Effector memory CD8-positive, alpha-beta T cell (primary cell): ENCODE measurements around the gene GATA5.

Experiments used
- ATAC-seq: fragments of 150-1000 bp; cut with Tn5 transposase; replicated peaks from 2 replicates; pipeline ENCODE4 v1.10.0; 2021; ENCODE audit warnings: mild to moderate bottlenecking, moderate library complexity
- DNase-seq, 3 experiments: peaks; one replicate each; pipeline ENCODE4 v3.0.0; 2021
- H3K27ac Mint-ChIP-seq, 2 donors: one replicate each; pipeline ENCODE4 v1.8.0; 2022; ENCODE audit warnings: mild to moderate bottlenecking in 2 of 2, mixed read lengths in 2 of 2, moderate library complexity in 2 of 2
- H3K27me3 Mint-ChIP-seq, 2 donors: one replicate each; pipeline ENCODE4 v1.8.0; 2022; ENCODE audit warnings: mixed read lengths in 2 of 2
- H3K36me3 Mint-ChIP-seq: one replicate; pipeline ENCODE4 v1.8.0; 2022; ENCODE audit warnings: mild to moderate bottlenecking, moderate library complexity, mixed read lengths; ENCODE audit not compliant: insufficient read depth
- H3K4me1 Mint-ChIP-seq, 2 donors: one replicate each; pipeline ENCODE4 v1.8.0; 2022; ENCODE audit warnings: low read depth in 2 of 2, mixed read lengths in 2 of 2
- H3K4me3 Mint-ChIP-seq, 2 donors: one replicate each; pipeline ENCODE4 v1.8.0; 2022; ENCODE audit warnings: mild to moderate bottlenecking in 2 of 2, mixed read lengths in 2 of 2, moderate library complexity in 2 of 2
- H3K9me3 Mint-ChIP-seq, 2 donors: one replicate each; pipeline ENCODE4 v1.8.0; 2022; ENCODE audit warnings: mixed read lengths in 2 of 2

GATA5 gene

DNA sequence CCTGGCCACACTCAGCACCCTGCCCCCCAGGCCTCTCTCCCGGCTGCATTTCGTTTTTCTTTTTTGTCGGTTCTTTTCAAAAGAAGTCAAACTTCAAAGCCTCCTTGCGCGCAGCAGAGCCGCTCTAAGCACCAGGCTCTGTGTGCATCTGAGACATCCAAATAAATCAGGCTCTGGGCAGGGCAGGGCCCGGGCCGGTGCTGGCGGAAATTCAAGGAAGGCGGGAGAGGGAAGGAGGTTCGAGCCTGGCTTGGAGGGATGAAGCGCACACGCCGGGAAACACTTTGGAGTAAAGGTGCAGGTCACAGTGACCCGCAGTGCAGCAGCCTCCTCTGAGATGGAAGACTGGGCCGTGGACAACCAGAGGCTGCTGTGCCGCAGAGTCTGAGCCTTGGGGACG is 5.8 kb downstream of the GATA5 start:
- Mint-ChIP-seq H3K4me1 (no peaks in the 10 kb centered on the region), H3K27me3 (peaks cover 22 to 50% of the 10 kb centered on the region in 2 donors), H3K36me3 (no peaks in the 10 kb centered on the region), H3K4me3 (no peak overlapping the region), H3K27ac (no peak overlapping the region), H3K9me3 (no peaks in the 10 kb centered on the region)
- DNase-seq (no peak), ATAC-seq (no peak)

DNA sequence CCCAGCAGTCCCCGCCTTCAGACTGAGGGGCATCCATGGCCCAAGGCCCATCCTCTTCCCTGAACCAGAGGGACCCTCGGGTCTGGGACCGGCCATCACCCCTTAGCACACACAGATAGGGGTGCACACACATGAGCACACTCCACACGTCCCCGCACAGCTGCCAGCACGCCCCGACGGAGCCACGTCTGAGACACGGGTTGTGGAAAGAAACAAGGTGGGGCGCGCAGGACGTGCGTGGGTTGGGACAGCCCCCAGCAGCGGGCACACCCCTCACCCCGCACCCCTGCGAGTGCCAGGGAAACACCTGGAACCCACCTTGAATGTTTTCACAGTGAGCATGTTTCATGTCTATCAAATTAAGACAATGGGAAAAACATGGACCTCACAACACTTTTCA is 6.4 kb downstream of the GATA5 start:
- Mint-ChIP-seq H3K36me3 (no peaks in the 10 kb centered on the region), H3K4me3 (no peak overlapping the region), H3K27me3 (peaks cover 22 to 50% of the 10 kb centered on the region in 2 donors), H3K9me3 (no peaks in the 10 kb centered on the region), H3K27ac (no peak overlapping the region), H3K4me1 (no peaks in the 10 kb centered on the region)
- DNase-seq (no peak), ATAC-seq (no peak)

DNA sequence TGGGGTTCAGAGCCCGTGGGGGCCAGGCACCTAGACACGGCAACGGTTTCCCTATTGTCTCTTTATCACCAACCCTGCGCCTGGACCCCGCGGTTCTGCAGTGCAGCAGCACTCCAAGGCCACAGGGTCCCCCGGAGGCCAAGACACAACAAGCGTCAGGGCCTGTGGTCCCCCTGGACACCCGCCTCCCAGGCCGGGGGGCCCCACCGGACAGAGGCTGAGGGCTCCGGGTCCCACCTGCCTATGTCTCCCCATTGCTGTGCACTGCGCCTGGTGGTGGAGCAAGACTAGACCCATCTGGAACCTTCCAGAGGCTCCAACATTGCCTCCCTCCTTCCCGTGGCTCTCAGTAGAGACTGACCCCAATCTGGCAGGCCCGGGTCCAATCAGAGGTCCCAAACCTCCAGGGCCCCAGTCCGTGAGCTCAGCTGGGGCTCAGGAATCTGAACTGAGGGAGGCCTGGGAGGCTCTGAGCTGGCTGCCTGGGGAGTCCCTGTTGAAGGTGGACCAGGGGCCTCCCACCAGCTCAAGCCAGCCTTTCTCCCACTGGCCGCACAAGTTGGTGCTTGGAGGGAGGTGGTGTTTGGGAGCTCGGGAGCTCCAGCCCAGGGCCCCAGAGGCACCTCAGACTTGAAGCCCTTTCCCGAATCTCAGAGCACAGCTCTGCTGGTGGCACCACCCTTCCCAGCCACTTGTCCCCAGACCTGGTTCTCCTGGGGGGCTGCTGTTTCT is 8.8 kb downstream of the GATA5 start:
- Mint-ChIP-seq H3K27me3 (peaks cover 13 to 38% of the 10 kb centered on the region in 2 donors), H3K27ac (no peak overlapping the region), H3K4me3 (no peak overlapping the region), H3K36me3 (no peaks in the 10 kb centered on the region), H3K9me3 (no peaks in the 10 kb centered on the region), H3K4me1 (no peaks in the 10 kb centered on the region)
- ATAC-seq (no peak), DNase-seq (no peak)

DNA sequence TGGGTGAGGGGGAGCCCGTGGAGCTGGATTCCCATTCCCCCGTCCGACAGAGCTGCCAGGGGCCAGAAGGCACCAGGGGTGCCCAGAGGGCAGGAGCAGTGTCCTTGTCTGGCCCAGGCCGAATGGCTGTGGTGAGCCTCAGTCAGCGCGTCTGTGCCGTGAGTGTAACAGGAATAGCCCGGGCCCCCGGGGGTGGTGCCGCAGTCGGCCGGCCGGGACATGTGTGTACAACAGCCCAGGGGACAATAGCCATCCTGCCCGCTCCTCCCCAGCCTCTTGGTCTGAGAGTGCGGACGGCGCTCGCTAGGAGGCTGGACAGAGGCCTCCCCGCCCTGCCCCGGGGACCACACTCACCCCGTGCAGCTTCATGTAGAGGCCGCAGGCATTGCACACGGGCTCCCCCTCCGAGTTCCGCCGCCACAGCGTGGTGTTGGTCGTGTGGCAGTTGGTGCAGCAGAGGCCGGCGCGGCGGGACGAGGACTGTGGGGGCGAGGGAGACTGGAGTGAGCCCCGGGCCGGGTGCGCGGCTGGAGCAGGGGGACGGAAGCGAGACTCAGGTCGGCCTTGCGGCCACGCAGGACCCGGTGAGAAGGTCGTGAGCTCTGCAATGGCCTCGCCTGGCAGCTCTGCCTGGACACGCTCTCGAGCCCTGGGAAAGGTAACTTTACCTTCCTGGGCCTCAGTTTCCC is 9.6 kb downstream of the GATA5 start:
- peaks cover 9 to 33% of the 10 kb centered on the region in 2 donors for H3K27me3 Mint-ChIP-seq
- H3K9me3 Mint-ChIP-seq: no peaks in the 10 kb centered on the region
- DNase-seq (no peak), ATAC-seq (no peak)
- no peak overlapping the region for H3K27ac Mint-ChIP-seq
- no peak overlapping the region for H3K4me3 Mint-ChIP-seq
- H3K36me3 Mint-ChIP-seq: no peaks in the 10 kb centered on the region
- no peaks in the 10 kb centered on the region for H3K4me1 Mint-ChIP-seq

DNA sequence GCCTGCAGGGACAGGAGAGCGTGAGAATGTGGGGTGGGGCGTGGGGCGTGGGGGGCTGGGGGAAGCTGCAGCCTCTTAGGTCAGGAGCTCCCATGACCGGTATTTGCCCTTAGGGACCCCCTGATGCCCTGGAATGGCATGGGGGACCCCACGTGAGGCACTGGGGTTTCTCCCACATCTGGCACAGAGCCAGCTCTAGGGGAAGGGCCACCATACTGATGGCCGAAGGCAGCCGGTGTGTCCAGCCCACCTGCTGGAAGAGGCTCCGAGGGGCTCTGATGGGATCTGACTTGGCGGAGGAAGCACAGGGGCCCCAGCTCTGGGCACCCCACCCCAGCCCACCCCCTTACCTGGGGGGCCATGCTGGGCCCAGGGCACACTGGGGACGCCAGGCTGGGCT is 10.8 kb downstream of the GATA5 start:
- no peaks in the 10 kb centered on the region for H3K9me3 Mint-ChIP-seq
- H3K4me1 Mint-ChIP-seq: no peaks in the 10 kb centered on the region
- H3K27me3 Mint-ChIP-seq: peaks cover 4 to 26% of the 10 kb centered on the region in 2 donors
- H3K4me3 Mint-ChIP-seq: no peak overlapping the region
- DNase-seq (no peak), ATAC-seq (no peak)
- no peak overlapping the region for H3K27ac Mint-ChIP-seq
- no peaks in the 10 kb centered on the region for H3K36me3 Mint-ChIP-seq

DNA sequence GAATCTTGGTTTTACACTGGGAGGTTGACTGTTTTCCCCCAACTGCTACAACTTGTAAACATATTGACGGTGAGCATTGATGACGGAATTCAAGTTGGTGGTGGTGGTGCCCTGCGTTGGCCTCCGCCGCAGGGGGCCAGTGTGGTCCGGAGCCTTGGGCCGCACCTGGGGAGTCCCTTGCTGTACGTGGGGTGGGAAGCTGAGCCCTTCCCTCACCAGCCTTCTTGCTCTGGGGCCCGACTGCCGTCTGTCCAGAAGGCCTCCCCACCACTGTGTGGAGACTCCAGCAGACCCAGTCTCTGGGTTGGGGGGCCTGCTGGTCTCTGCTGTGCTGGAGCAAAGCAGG is 11.4 kb downstream of the GATA5 start:
- no peaks in the 10 kb centered on the region for H3K9me3 Mint-ChIP-seq
- no peak overlapping the region for H3K27ac Mint-ChIP-seq
- ATAC-seq: no peak
- DNase-seq: no peak
- H3K4me1 Mint-ChIP-seq: no peaks in the 10 kb centered on the region
- peaks cover 0 to 26% of the 10 kb centered on the region in 2 donors for H3K27me3 Mint-ChIP-seq
- no peak overlapping the region for H3K4me3 Mint-ChIP-seq
- no peaks in the 10 kb centered on the region for H3K36me3 Mint-ChIP-seq

DNA sequence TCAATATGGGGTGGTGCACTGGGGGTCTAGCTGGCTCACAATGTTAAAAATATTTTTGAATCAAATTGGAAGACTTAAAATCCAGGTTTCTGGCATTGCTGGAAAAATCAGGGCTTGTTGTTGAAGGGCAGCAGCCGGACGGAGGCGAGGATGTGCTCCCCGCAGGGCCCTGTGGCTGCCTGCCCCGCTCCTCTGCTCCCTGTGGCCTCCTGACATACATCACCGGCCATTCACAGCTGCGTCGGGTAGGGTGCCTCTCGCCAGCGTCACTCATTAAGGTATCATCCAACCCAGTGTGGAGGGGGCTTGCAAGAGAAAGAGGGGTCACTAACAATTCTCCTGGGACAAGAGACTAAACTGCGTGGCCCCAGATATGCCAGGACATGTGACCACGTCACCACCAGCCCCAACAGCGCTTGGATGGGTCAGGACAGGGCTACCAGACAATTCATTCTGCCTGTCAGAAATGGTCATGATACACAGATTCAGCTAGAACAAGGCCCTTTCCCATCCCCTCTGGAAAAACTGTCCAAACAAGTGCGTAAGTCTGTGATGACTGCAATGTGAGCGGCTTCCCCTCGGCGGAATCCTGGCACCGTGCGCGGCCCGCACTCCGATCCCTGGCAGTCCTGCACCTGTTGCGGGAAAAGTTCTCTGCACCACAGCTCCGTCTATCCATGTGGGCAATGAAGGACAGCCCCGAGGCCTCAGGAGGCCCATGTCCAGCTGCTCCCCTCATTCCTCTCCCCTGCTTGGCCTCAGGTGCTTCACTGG is 12.0 kb downstream of the GATA5 start:
- DNase-seq: no peak
- no peaks in the 10 kb centered on the region for H3K4me1 Mint-ChIP-seq
- H3K27ac Mint-ChIP-seq: no peak overlapping the region
- no peaks in the 10 kb centered on the region for H3K36me3 Mint-ChIP-seq
- H3K4me3 Mint-ChIP-seq: no peak overlapping the region
- no peak for ATAC-seq
- no peaks in the 10 kb centered on the region for H3K9me3 Mint-ChIP-seq
- peaks cover 0 to 26% of the 10 kb centered on the region in 2 donors for H3K27me3 Mint-ChIP-seq

DNA sequence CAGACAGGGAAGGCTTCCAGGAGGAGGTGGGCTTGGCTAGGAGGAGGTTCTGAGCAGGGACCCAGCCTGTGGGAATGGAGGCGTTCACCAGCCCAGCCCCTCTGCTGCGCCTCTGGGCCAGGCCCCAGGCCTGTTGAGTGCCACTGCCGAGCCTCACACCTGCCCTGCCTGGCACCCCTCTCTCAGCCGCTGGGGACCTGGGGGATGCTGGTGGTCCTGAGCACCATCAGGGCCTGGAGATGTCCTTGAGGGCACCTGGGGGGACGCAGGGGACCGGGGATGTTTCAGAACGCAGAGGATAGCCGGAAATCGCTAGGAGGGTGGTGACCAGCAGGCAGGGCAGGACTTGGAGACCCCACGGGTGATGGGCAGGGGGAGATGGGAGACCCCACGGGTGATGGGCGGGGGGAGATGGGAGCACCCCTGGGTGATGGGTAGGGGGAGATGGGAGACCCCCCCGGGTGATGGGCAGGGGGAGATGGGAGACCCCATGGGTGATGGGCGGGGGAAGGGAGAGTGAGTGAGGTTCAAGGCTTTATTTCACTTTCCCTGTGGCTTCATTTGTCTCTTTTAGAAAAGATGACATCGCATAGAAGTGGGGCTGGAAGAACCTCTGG is 12.7 kb downstream of the GATA5 start:
- no peak for ATAC-seq
- H3K4me1 Mint-ChIP-seq: no peaks in the 10 kb centered on the region
- no peak overlapping the region for H3K27ac Mint-ChIP-seq
- H3K36me3 Mint-ChIP-seq: no peaks in the 10 kb centered on the region
- no peak overlapping the region for H3K4me3 Mint-ChIP-seq
- H3K9me3 Mint-ChIP-seq: no peaks in the 10 kb centered on the region
- DNase-seq: no peak
- peaks cover 0 to 28% of the 10 kb centered on the region in 2 donors for H3K27me3 Mint-ChIP-seq

DNA sequence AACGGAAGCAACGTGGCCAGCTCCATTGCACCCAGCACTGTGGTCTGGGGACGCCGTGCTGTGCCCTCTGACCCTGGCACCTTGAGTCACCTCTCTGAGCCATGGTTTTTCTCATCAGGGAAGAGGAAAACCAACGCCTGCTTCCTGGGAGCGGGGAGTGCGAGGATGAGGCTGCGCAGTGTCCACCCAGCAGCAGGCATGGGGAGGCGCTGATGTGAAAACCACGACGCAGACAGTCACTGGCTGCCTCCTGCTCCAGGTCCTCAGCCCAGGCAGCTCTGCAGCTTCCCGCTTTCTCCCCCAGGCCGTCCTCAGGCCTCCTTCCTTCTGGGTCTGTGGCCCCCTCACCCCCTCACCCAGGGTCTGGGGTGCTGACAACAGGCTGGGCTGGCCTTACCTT is 14.0 kb downstream of the GATA5 start:
- DNase-seq: no peak
- no peaks in the 10 kb centered on the region for H3K36me3 Mint-ChIP-seq
- ATAC-seq: no peak
- no peaks in the 10 kb centered on the region for H3K4me1 Mint-ChIP-seq
- no peak overlapping the region for H3K4me3 Mint-ChIP-seq
- peaks cover 6 to 38% of the 10 kb centered on the region in 2 donors for H3K27me3 Mint-ChIP-seq
- H3K27ac Mint-ChIP-seq: no peak overlapping the region
- no peaks in the 10 kb centered on the region for H3K9me3 Mint-ChIP-seq

DNA sequence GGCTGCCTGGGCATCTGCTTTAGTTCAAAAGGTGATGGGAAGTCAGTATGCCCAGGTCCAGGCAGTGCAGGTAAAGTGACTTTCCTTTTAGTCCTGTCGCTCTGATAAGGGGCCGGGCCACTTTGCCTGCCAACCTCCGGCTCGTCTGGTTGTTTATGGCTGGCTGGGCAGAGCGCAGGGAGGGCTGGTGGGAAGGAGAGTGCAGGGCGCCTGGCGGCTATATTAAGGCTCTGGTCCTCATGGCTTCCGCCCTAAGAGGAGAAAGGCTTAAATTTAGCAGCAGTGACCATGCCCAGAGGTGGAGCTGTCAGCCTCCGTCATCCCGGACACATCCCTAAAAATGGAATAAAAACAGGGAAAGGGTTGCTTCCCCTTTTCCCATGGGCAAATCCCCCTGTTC is 14.6 kb downstream of the GATA5 start:
- no peak for ATAC-seq

DNA sequence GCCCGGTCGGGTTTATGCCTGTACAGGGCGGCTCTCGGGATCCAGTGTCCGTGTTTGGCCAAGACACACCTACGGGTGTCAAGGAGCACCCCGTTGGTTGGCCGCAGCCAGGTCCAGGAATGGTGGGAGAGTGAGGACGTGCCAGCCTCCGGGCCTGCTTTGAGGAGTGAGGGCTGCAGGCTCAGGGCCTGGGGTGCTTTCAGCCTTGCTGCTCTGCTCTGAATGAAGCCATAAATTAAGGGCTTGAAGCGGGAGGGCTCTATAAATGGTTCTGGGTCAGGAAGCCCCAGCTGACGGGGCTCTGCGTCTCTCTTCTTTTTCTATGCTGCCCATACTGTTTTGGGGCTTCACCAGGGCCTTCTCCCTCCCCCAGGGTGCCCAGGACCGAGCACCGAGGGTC is 15.1 kb downstream of the GATA5 start:
- ATAC-seq (no peak), DNase-seq (no peak)
- Mint-ChIP-seq H3K36me3 (peaks cover 3% of the 10 kb centered on the region), H3K27ac (no peak overlapping the region), H3K4me1 (no peaks in the 10 kb centered on the region), H3K4me3 (no peak overlapping the region), H3K27me3 (peaks cover 6 to 49% of the 10 kb centered on the region in 2 donors), H3K9me3 (no peaks in the 10 kb centered on the region)

More for the DNA sequence above, 14.6 kb downstream of the GATA5 start:
- Mint-ChIP-seq H3K9me3 (no peaks in the 10 kb centered on the region), H3K4me1 (no peaks in the 10 kb centered on the region), H3K4me3 (no peak overlapping the region), H3K36me3 (peaks cover 3% of the 10 kb centered on the region), H3K27ac (no peak overlapping the region), H3K27me3 (peaks cover 6 to 44% of the 10 kb centered on the region in 2 donors)
- no peak for DNase-seq

DNA sequence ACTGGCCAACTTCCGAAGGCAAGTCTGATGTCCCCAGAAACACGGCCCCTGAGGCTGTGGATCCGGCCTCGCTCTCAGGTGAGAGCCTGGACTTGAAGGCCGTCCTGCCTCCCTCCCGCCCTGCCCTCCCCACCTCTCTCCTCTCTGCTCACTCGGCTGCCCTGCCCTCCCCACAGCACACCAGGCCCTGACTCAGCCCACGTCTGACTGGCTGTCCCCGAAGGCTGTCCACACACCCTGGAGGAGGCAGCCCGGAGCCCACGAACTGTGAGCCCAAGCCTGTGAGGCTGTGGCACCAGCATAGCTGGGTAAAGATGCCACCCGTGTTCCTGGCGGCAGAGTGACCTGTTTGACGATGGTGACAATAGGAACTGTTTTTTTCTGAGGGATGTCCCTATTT is 16.3 kb downstream of the GATA5 start:
- peaks cover 6 to 57% of the 10 kb centered on the region in 2 donors for H3K27me3 Mint-ChIP-seq
- H3K9me3 Mint-ChIP-seq: no peaks in the 10 kb centered on the region
- no peak for DNase-seq
- H3K4me3 Mint-ChIP-seq: no peak overlapping the region
- no peak for ATAC-seq
- H3K36me3 Mint-ChIP-seq: peaks cover 3% of the 10 kb centered on the region
- H3K4me1 Mint-ChIP-seq: no peaks in the 10 kb centered on the region
- no peak overlapping the region for H3K27ac Mint-ChIP-seq
